Measurements from ENCODE around the gene ANKRD30B. TPM values are rescaled to one million over a fixed set of nuclear protein-coding genes. Genes with fewer than 3 reads are reported as not detected.
"Not testable (repeated sequence)": the region's sequence is repeated elsewhere in the genome, so short reads cannot be mapped to it uniquely, and the experiment has no call there.

ANKRD30B gene, protein sequence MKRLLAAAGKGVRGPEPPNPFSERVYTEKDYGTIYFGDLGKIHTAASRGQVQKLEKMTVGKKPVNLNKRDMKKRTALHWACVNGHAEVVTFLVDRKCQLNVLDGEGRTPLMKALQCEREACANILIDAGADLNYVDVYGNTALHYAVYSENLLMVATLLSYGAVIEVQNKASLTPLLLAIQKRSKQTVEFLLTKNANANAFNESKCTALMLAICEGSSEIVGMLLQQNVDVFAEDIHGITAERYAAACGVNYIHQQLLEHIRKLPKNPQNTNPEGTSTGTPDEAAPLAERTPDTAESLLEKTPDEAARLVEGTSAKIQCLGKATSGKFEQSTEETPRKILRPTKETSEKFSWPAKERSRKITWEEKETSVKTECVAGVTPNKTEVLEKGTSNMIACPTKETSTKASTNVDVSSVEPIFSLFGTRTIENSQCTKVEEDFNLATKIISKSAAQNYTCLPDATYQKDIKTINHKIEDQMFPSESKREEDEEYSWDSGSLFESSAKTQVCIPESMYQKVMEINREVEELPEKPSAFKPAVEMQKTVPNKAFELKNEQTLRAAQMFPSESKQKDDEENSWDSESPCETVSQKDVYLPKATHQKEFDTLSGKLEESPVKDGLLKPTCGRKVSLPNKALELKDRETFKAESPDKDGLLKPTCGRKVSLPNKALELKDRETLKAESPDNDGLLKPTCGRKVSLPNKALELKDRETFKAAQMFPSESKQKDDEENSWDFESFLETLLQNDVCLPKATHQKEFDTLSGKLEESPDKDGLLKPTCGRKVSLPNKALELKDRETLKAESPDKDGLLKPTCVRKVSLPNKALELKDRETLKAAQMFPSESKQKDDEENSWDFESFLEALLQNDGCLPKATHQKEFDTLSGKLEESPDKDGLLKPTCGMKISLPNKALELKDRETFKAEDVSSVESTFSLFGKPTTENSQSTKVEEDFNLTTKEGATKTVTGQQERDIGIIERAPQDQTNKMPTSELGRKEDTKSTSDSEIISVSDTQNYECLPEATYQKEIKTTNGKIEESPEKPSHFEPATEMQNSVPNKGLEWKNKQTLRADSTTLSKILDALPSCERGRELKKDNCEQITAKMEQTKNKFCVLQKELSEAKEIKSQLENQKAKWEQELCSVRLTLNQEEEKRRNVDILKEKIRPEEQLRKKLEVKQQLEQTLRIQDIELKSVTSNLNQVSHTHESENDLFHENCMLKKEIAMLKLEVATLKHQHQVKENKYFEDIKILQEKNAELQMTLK (N-terminal part only)
- under 1 TPM; 0.13 to 0.17 (median 0.14) TPM for polyA plus RNA-seq (ENCODE audit: insufficient read length in 4 of 4)

DNA sequence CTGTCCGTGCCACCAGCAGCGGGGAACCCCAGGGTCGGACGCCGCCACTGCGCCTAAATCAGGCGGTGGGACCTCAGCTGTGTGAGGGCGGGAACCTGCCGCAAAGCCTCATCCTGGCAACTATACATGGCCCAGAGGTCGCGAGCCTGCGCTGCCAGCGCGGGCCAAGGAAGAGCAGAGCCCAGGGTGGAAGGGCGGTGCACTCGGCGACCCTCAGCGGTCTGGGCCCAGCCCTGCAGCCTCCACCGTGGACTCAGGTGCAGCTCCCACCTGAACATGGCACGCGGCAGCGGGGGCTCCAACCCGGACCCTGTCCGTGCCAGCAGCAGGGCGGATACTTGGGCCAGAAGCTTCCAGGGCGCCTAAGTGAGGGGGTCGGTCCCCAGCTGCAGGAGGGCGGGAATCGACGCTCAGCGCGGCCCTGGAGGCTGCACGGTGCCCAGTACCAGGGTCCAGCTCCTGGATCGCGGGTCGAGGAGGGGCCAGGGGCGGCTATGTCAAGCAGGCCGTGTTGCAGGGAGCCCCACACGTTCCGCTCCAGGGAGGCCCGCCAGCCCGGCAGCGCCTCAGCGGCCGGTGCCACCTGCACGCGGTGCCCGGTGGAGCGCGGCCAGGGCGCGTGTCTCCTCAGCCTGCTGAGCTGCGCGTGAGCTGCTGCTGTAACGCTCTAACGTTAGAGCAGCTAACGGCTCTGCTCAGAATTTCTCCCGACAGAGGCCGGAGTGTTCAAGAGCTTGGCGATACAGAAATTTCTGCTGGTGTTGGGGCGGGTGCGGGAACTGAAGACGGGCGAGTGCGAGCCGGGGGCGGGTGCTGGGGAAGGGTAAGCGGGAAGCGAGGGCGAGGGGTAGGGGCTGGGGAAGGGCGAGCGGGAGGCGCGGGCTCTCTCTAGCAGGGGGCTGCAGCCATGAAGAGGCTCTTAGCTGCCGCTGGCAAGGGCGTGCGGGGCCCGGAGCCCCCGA lies at the start of gene ANKRD30B:
TSS of gene ANKRD30B (plus strand) at position 660 of the 962 bp plus-strand sequence. CDS start at position 908, 248 bp downstream.
- peak in 1 of 4 donors; percentile 3 for DNase-seq (ENCODE audit: low read depth in 4 of 4, low spot score in 2 of 4)

DNA sequence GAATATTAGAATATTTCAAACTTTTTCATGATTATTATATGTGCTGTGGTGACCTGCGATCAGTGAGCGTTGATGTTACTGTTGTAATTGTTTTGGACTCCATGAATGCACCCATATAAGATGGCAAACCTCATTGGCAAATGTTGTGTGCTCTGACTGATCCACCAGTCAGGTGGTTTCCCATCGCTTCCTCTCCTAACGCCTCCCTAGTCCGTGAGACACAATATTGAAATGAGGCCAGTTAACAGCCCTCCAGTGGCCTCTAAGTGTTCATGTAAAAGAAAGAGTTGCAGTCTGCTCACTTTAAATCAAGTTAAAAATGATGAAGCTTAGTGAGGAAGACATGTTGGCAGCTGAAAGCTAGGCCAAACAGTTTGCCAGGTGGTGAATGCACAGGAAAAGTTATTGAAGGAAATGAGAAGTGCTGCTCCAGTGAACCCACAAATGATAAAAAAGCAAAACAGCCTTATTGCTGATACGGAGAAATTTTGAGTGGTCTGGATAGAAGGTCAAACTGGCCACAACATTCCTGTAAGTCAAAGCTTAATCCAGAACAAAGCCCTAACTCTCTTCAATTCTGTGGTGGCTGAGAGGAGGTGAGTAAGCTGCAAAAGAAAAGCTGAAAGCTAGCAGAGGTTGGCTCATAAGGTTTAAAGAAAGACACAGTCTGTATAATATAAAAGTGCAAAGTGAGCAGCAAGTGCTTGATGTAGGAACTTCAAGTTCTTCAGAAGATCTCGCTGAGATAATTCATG lies 46.5 kb upstream of the ANKRD30B start:
- DNase-seq (ENCODE audit: low read depth in 4 of 4, low spot score in 2 of 4): not testable (repeated sequence)

DNA sequence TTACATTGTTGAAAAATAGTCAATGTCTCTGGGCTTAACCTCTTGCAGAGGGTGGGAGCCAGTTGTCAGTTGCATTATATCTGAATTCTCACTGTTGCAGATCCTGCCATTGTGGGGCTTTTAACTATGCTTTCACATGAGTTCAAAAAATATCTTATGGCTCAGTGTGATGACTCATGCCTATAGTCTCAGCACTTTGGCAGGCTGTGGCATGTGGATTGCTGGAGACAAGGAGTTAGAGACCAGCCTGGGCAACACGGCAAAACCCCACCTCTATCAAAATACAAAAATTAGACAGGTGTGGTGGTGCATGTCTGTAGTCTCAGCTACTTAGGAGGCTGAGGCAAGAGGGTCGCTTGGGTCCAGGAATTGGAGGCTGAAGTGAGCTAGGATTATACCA lies 38.2 kb upstream of the ANKRD30B start:
- not testable (repeated sequence) for DNase-seq (ENCODE audit: low read depth in 4 of 4, low spot score in 2 of 4)

DNA sequence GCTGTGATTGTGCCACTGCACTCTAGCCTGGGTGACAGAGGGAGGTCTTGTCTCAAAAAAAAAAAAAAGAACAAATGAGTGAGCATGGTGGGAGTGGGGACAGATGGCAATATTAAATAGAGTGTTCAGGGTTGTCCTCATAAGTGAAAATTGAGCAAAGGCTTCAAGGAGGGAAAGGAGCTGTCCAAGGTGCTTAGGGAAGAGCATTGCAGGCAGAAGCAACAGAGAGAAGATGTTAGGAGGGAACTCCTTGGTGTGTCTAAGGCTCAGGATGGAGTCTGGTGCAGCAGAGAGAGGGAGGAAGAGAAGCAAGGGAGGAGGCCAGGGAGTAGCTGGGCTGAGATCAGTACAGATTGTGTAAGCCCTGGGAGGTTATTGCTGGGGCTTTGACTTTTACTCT lies 26.4 kb upstream of the ANKRD30B start:
- DNase-seq (ENCODE audit: low read depth in 4 of 4, low spot score in 2 of 4): not testable (repeated sequence)

DNA sequence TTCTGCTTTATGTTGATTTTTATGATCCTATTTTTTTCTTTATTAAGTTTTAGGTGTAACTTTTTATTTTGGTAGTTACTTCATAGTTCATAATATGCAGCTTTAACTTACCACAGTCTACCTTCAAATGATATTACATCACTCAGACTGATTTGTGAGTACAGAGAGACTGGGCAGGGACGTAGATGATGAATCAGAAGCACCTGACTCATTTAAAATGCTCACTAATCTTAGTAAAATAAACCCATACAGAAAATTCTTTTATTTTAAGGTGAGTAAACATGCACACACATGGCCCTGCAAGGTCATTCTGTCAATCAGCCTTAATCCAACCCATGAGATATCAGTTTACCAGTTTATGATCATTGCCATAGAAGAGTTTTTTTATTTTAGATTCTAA lies 8.9 kb upstream of the ANKRD30B start:
- DNase-seq (ENCODE audit: low read depth in 4 of 4, low spot score in 2 of 4): not testable (repeated sequence)

DNA sequence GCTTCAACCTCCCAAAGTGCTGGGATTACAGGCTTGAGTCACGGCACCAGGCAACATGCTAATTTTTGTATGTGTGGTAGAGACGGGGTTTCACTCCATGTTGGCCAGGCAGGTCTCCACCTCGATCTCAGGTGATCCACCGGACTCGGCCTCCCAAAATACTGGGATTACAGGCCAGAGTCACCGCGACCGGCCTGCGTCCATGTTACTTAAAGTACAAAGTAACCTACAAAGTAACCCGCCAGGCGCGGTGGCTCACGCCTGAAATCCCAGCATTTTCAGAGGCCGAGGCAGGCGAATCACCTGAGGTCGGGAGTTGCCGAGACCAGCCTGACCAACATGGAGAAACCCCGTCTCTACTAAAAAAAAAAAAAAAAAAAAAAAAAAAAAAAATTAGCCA lies 1.1 kb upstream of the ANKRD30B start:
- DNase-seq (ENCODE audit: low read depth in 4 of 4, low spot score in 2 of 4): no peak

DNA sequence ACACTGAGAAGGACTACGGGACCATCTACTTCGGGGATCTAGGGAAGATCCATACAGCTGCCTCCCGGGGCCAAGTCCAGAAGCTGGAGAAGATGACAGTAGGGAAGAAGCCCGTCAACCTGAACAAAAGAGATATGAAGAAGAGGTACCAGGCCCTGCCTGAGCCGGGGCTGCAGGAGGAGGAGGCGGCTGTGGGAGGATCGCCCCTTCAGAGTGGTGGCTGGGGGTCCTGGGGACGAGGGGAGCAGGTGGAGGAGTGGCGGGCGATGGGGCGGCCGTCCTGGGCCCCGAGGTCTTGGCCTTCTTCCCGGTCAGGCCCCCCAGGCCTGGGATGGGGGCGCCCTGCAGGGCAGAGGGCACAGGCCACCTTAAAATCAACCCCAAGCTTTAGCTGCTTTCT lies 524 bp downstream of the ANKRD30B start:
- no peak for DNase-seq (ENCODE audit: low read depth in 4 of 4, low spot score in 2 of 4)

DNA sequence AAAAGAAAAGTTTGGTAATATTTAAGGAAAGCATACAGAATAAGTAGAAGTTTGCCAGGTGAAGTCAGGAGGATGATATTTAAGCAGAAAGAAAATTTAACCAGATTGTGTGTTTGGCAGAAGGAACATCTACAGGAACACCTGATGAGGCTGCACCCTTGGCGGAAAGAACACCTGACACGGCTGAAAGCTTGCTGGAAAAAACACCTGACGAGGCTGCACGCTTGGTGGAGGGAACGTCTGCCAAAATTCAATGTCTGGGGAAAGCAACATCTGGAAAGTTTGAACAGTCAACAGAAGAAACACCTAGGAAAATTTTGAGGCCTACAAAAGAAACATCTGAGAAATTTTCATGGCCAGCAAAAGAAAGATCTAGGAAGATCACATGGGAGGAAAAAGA lies 15.6 kb downstream of the ANKRD30B start:
- not testable (repeated sequence) for DNase-seq (ENCODE audit: low read depth in 4 of 4, low spot score in 2 of 4)

DNA sequence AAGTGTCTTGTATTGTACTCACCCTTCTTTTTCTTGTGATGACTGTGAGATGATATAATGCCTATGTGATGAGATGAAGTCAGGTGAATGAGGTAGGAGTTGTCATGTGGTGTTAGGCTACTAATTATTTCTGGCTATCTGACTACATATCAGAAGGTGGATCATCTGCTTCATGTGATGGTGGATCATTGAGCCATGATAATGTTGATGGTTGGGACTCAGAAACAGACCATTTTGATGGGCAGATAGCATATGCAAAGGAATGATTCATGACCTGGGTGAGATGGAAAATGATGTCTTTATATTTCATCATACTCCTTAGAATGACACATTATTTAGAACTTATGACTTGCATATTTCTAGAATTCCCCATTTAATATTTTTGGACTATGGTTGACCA lies 19.5 kb downstream of the ANKRD30B start:
- DNase-seq (ENCODE audit: low read depth in 4 of 4, low spot score in 2 of 4): no peak

DNA sequence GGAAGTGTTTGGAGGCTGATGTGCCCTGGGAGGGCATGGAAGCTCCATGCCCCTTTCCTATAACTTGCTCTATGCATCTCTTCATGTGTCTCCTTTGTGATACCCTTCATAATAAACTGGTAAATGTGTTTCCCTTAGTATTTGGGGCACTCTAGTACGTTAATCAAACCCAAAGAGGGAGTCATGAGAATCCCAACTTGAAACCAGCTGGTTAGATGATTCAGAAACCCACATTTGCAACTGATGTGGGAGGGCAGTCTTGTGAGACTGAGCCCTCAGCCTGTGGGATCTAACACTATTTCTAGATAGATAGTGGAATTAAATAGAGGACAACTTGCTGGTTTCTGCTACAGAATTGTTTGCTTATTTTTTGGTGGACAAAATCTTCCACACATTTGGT lies 20.3 kb downstream of the ANKRD30B start:
- DNase-seq (ENCODE audit: low read depth in 4 of 4, low spot score in 2 of 4): no peak

DNA sequence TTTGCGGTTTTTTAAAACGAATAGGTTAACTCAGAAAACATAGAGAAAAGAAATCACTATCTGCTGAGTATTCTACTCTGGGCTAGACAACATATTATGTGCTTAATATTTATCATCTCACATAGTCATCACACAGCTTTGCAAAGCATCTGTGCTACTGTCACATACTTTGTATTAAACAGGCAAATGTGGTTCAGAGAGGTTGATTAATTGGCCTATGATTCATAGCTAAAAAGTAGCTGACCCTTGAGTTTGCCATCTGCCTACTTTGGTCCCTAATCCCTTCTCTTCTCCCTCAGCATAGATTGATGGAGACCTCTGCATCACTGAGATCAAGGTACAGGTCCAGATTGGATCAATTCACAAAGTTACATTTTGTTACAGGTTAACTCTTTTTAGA lies 21.4 kb downstream of the ANKRD30B start:
- no peak for DNase-seq (ENCODE audit: low read depth in 4 of 4, low spot score in 2 of 4)

DNA sequence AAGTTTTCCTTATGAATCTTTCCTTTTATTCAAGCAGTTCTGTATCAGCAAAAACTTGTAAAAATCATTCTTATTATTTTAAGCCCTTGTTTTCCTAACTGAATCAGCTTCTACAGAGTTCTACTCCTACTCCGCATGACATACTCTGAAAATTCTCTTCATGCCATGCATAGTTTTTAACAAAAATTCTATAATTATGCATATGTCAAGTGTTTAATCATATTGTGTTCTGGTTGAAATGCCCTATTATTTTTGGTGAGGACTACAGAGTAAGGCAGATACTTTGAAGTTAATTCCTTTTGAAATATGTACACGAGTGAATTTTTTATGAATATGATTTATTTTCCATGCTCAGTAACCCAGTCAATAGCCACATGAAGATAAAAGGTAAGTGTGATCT lies 28.8 kb downstream of the ANKRD30B start:
- DNase-seq (ENCODE audit: low read depth in 4 of 4, low spot score in 2 of 4): no peak

DNA sequence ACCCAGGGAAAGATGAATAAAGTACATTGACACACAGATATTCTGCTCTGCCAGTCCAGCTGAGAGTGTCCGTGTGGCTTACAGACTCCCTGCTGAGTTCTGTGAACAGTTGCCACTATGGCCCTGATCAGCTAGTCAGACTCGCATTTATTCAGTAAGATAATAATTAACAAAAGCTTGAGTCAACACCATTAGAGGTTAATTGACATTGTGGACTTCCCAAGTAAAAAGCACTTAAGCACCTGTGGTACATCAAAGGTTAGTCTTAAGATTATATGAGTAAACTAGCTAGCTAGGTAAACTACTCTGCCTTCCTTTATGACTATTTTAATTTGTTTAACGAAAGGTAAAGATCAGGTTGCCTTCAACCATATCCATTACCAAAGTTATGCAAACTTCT lies 33.7 kb downstream of the ANKRD30B start:
- no peak for DNase-seq (ENCODE audit: low read depth in 4 of 4, low spot score in 2 of 4)

DNA sequence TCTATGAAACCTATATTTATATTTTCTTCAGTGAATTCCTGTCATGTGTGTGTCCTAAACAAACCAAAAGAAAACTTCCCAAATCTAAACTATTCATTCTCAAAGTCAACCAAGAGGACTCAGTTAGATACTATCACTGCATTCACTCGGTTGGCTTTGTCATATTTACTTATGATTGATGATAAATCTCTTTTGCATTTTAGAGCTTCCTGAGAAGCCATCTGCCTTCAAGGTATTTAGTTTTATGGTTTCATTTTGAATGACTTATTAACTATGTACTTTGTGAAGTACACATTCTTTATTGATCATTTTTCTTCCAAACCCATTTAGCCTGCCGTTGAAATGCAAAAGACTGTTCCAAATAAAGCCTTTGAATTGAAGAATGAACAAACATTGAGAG lies 36.2 kb downstream of the ANKRD30B start:
- DNase-seq (ENCODE audit: low read depth in 4 of 4, low spot score in 2 of 4): no peak

DNA sequence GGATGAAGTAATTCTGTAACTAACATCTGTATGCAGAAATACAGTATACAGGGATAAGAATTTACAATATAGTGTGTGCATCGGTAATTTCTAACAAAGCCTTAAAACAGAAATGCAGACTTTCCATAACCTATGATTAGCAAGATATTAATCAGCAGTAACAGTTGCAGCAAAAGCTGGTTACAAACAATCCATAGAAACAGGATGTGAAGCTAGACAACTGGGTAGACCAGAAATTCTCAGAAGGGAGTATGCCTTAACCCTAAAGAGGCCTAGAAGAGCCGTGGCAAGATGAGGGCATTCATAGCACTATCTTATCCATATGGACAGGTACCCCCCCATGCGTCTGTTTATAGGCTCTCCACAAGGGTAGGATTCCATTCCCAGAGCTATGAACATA lies 48.9 kb downstream of the ANKRD30B start:
- not testable (repeated sequence) for DNase-seq (ENCODE audit: low read depth in 4 of 4, low spot score in 2 of 4)

DNA sequence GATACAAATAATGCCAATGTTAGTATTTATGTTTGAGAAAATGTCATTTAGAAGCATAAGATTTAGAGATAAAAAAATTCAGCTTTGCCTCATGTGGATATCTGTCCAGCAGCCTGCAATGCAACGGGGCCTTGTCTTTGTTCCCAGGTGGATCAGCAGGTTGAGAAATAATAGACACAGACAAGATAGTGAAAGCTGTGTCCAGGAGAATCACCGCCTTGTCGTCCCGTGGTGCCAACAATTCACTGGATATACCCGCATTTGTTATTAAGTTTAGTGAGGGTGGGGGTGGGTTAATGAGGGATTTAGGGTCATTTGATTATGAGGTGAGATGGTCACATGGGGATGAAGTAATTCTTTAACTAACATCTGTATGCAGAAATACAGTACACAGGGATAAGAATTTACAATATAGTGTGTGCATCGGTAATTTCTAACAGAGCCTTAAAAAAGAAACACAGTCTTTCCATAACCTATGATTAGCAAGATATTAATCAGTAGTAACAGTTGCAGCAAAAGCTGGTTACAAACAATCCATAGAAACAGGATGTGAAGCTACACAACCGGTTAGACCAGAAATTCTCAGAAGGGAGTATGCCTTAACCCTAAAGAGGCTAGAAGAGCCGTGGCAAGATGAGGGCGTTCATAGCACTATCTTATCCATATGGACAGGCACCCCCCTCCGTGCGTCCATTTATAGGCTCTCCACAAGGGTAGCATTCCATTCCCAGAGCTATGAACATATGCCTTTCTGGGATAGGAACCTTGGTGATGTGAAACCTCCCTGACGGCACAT lies 50.2 kb downstream of the ANKRD30B start:
- not testable (repeated sequence) for DNase-seq (ENCODE audit: low read depth in 4 of 4, low spot score in 2 of 4)

DNA sequence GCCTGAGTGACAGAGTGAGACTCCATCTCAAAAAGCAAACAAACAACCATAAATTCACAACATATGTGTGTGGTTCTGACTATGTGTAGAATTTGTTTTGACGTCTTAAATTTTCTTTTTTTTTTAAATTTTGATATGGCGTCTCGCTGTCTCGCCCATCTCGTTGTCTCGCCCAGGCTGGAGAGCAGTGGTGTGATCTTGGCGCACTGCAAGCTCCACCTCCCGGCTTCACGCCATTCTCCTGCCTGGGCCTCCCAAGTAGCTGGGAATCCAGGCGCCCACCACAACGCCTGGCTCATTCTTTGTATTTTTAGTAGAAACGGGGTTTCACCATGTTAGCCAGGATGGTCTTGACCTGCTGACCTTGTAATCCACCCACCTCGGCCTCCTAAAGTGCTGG lies 63.1 kb downstream of the ANKRD30B start:
- not testable (repeated sequence) for DNase-seq (ENCODE audit: low read depth in 4 of 4, low spot score in 2 of 4)

All from left renal cortex interstitium (tissue), 4 donors.